ELF-1 (cell line): ENCODE data around the gene BOK.
"Not testable (repeated sequence)": the region's sequence is repeated elsewhere in the genome, so short reads cannot be mapped to it uniquely, and the experiment has no call there.

ENCODE experiments used
- DNase-seq: peaks from one replicate; pipeline ENCODE4 v3.0.0-alpha.2; 2016; ENCODE audit warnings: low read depth, low spot score

Gene BOK

GRCh38 chr2:241571821-241572620, 13.5 kb downstream of the BOK start:
- no peak for DNase-seq

- DNase-seq: not testable (repeated sequence)
Measured at GRCh38 chr2:241572915-241573651, 14.5 kb downstream of the BOK start.

- DNase-seq: no peak
Measured at GRCh38 chr2:241573741-241574140, 15.2 kb downstream of the BOK start.

DNA sequence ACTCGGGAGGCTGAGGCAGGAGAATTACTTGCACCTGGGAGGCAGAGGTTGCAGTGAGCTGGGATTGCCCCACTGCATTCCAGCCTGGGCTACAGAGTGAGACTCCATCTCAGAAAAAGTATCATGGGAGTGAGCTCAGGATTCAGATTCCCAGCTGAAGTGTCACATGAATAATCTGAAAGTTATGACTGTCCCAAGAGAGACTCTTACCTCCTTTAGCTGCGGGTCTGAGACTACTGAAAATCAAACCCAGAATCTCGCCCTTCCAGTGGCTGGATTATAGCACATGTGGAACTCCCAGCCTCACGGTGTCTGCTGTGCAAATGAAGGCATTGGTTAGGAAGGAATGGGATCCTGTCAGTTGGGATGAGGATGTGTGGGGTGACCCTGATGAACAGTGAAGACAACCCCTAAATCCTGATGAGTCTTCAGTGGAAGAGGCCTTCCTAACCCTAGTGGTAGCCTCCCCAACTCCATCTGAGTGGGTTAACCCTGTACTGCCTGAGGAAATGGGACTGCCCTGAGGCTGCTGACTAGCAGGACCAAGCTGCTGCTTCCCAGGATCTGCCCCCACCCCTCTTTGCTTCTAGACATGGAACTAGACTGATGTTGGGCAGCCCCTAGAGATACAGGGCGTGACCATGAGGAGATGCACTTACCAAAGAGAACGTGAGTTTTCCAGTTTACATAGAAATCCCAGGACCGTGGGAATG, 16.5 kb downstream of the BOK start:
- no peak for DNase-seq

DNA sequence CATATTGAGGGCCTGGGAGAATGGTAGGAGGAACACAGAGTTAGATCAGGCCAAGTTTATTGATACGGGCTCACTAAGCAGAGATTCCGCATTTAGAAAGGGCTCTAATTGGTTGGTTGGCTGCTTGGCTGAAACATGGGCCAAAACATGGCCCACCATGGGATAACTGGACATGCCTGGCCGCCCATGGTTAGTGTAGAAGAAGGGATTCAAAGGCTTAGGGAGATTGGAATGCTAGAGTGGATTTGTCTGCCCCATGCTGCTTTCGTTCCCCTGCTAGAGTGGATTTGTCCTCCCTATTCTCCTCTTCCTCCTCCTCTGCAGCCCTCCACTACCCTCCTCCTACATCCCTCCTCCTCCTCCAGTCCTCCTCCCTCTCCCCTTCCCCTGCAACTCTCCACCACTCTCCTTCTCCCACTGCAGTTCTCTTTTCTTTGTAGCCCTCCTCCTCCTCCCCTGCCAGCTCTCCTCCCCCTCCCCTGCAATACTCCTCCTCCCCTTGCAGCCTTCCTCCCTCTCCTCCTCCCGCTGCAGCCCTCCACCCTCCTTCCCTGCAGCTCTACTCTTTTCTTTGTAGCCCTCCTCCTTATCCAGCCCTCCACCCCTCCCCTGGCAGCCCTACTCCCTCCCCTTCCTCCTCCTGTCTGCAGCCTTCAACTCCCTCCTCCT, 17.2 kb downstream of the BOK start:
- no peak for DNase-seq

DNA sequence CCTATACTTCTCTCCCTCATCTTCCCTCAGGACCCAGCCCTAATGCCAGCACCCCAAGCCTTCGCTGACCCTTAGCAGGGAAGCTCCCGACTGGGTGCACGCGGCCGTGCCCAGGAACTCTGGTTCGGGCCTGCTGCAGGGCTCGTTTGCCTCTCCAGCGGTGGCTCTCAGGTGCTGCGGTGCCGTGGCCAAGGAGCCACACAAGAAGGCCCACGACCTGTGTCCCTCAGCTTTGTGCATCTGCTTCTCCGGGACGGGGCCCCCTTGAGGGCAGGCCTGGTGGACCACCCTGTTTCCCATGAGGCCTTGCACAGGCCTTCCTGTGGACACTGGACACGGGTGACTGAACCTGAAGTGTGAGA, 17.7 kb downstream of the BOK start:
- no peak for DNase-seq

GRCh38 chr2:241577413-241578122, 19.0 kb downstream of the BOK start:
- DNase-seq: no peak

DNA sequence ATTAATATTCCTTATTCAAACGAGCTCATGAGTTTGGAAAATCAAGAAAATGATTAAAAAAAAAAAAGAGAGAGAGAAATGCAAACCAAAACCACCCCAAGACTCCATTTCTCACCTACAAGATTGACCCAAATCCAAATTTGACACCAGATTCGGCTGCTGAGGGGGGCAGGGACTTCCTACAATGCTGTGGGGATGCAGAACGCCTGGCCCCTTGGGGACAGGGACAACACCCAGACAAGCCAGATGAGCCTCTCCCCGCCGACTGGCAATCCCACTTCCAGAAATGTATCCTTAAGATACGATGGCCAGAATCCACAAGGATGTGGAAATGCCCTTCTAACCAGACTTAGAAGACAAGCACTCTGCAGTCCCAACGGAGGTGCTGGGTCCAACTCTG, 20.7 kb downstream of the BOK start:
- no peak for DNase-seq

GRCh38 chr2:241582328-241582727, 23.8 kb downstream of the BOK start:
- no peak for DNase-seq

- no peak for DNase-seq
Measured at GRCh38 chr2:241582806-241583205, 24.3 kb downstream of the BOK start.

DNA sequence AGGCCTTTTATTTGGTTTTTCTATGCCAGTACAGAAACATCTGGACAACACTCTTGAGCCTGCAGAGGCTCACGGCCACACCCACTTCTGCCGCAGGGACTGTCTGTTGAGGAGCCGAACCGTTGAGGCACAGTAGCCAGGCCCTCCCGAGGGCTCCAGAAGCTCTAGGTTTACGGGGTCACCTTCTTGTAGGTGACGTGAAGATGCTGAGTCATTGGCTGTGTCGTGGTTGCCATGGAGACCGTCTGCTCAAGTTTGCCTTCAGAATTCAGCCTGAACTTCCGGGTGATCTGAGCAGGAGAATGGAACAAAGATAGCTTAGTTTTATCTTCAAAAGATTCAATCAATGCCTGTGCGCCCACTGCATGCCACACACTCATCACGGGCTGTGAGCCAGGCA, 25.9 kb downstream of the BOK start:
- DNase-seq: no peak

DNA sequence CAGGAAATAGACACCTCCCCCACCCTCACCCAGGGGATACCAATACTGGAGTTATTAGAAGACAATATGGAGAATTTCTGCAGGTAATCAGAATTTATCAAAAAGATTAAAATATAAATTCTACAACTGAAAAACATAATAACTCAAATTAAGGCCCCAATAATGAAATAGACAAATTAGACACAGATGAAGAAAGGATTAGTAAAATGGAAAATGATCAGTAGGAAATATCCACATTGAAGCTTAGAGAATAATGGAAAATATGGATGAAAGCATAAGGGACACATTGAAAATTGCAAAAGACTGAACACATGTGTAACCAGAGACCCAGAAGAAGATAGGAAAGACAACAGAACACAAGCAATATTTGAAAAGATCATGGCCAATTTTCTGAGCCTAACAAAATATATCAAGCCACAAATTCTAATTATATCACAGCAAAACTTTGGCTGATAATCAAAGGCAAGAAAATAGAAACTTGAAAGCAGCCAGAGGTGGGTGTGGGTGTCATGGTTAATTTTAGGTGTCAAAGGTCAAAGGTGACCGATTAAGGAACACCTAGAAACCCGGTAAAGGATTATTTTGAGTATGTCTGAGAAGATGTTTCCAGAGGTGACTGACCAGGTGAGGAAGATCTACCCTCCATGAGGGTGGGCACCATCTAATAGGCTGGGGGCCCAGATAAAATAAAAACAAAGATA, 28.2 kb downstream of the BOK start:
- DNase-seq: no peak

GRCh38 chr2:241589863-241590262, 31.3 kb downstream of the BOK start:
- not testable (repeated sequence) for DNase-seq

GRCh38 chr2:241590496-241591455, 32.2 kb downstream of the BOK start:
- DNase-seq: not testable (repeated sequence)

- no peak for DNase-seq
Measured at GRCh38 chr2:241592126-241592845, 33.7 kb downstream of the BOK start.

- no peak for DNase-seq
Measured at GRCh38 chr2:241593271-241593670, 34.7 kb downstream of the BOK start.

DNA sequence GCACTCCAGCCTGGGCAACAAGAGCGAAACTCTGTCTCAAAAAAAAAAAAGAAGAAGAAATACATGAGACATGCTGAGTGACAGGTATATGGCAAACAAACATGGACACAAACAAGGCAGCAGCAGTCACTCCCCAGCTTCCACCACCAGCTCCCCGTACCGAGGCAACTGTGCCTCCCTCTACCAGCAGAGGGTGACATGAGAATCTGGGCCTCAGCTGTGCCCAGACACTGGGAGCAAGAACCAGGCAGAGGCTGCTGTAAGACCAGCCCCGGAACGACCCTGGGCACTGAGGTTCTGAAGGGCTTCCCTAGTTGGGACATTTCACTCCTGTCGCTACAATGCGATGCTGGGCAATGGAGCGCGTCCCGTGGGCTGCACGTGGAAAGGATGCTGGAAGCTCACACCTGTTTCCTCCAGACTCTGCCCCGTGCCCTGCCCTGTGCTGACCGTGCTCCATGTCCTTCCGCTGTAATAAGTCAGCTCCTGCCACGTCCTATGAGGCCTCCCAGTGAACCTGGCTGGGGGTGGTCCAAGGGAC, 37.1 kb downstream of the BOK start:
- DNase-seq: peak; percentile 29

DNA sequence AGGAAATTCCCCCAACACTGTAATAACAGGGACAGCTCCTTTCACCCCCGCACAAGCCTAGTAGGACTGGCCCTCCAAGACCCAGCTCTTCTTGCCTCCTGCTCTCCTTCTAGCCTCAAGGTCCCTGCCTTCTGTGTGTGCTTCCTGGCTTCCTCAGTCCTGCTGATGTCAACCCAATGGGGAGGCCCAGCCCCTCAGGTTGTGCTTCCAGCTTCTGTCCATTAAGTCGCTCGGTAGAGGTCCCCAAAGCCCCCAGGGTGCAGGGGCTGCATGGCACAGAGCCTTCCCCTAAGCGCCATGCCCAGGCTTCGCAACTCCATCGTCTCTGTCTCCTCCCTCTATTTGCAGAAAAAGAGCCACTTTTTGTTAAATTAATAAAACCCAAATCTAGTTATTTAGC, 39.0 kb downstream of the BOK start:
- no peak for DNase-seq

GRCh38 chr2:241598061-241598460, 39.5 kb downstream of the BOK start:
- no peak for DNase-seq
